Activated naive CD4-positive, alpha-beta T cell treated with anti-CD3 and anti-CD28 coated beads, Interleukin-2, amount 50 U/mL, for 24 hours (primary cell): ENCODE measurements around the gene CPT2.
"Not testable (repeated sequence)": the region's sequence is repeated elsewhere in the genome, so short reads cannot be mapped to it uniquely, and the experiment has no call there.

Experiments used
- H3K27ac Mint-ChIP-seq: one replicate; pipeline ENCODE4 v1.8.0; 2021; ENCODE audit warnings: mild to moderate bottlenecking, mixed read lengths
- H3K27me3 Mint-ChIP-seq: one replicate; pipeline ENCODE4 v1.8.0; 2021; ENCODE audit warnings: mixed read lengths
- H3K36me3 Mint-ChIP-seq: one replicate; pipeline ENCODE4 v1.8.0; 2021; ENCODE audit warnings: mixed read lengths
- H3K4me1 Mint-ChIP-seq: one replicate; pipeline ENCODE4 v1.8.0; 2021; ENCODE audit warnings: mixed read lengths
- H3K4me3 Mint-ChIP-seq: one replicate; pipeline ENCODE4 v1.8.0; 2021; ENCODE audit warnings: mild to moderate bottlenecking, mixed read lengths
- H3K9me3 Mint-ChIP-seq: one replicate; pipeline ENCODE4 v1.8.0; 2021; ENCODE audit warnings: mixed read lengths

CPT2 gene

GRCh38 chr1:53197291-53198200, 922 bp downstream of the CPT2 start:
- Mint-ChIP-seq H3K4me3 (peak overlapping the region; percentile 98), H3K9me3 (no peaks in the 10 kb centered on the region), H3K36me3 (peaks cover 3% of the 10 kb centered on the region), H3K27ac (peak overlapping the region; percentile 94), H3K27me3 (no peaks in the 10 kb centered on the region), H3K4me1 (peaks cover 36% of the 10 kb centered on the region)

GRCh38 chr1:53198241-53198651, 1.6 kb downstream of the CPT2 start:
- Mint-ChIP-seq H3K4me1 (peaks cover 36% of the 10 kb centered on the region), H3K27me3 (no peaks in the 10 kb centered on the region), H3K36me3 (peaks cover 8% of the 10 kb centered on the region), H3K9me3 (no peaks in the 10 kb centered on the region), H3K27ac (peak overlapping the region; percentile 94), H3K4me3 (peak overlapping the region; percentile 98)

- Mint-ChIP-seq H3K36me3 (peaks cover 40% of the 10 kb centered on the region), H3K4me3 (no peak overlapping the region), H3K9me3 (peaks cover 7% of the 10 kb centered on the region), H3K4me1 (peaks cover 27% of the 10 kb centered on the region), H3K27me3 (no peaks in the 10 kb centered on the region), H3K27ac (no peak overlapping the region)
Observed at GRCh38 chr1:53203466-53203865, 6.8 kb downstream of the CPT2 start.

- Mint-ChIP-seq H3K36me3 (peaks cover 47% of the 10 kb centered on the region), H3K4me1 (peaks cover 15% of the 10 kb centered on the region)
- not testable (repeated sequence) for H3K27me3 Mint-ChIP-seq, H3K4me3 Mint-ChIP-seq, H3K27ac Mint-ChIP-seq, H3K9me3 Mint-ChIP-seq
Observed at GRCh38 chr1:53205496-53205895, 8.9 kb downstream of the CPT2 start.

GRCh38 chr1:53206083-53206685, 9.6 kb downstream of the CPT2 start:
- H3K4me3 Mint-ChIP-seq, H3K27ac Mint-ChIP-seq, H3K27me3 Mint-ChIP-seq, H3K9me3 Mint-ChIP-seq: not testable (repeated sequence)
- H3K4me1 Mint-ChIP-seq: peaks cover 15% of the 10 kb centered on the region
- H3K36me3 Mint-ChIP-seq: peaks cover 47% of the 10 kb centered on the region

- Mint-ChIP-seq H3K27me3 (no peaks in the 10 kb centered on the region), H3K9me3 (peaks cover 7% of the 10 kb centered on the region), H3K27ac (no peak overlapping the region), H3K36me3 (peaks cover 47% of the 10 kb centered on the region), H3K4me1 (peaks cover 15% of the 10 kb centered on the region), H3K4me3 (no peak overlapping the region)
Observed at GRCh38 chr1:53206735-53207379, 10.2 kb downstream of the CPT2 start.

GRCh38 chr1:53207726-53208125, 11.1 kb downstream of the CPT2 start:
- H3K4me3 Mint-ChIP-seq: no peak overlapping the region
- H3K9me3 Mint-ChIP-seq: peaks cover 7% of the 10 kb centered on the region
- H3K4me1 Mint-ChIP-seq: peaks cover 15% of the 10 kb centered on the region
- H3K27ac Mint-ChIP-seq: no peak overlapping the region
- H3K27me3 Mint-ChIP-seq: no peaks in the 10 kb centered on the region
- peaks cover 47% of the 10 kb centered on the region for H3K36me3 Mint-ChIP-seq

- Mint-ChIP-seq H3K4me1 (peaks cover 4% of the 10 kb centered on the region), H3K27ac (no peak overlapping the region), H3K36me3 (peaks cover 22% of the 10 kb centered on the region), H3K9me3 (peaks cover 7% of the 10 kb centered on the region), H3K27me3 (no peaks in the 10 kb centered on the region), H3K4me3 (no peak overlapping the region)
Observed at GRCh38 chr1:53210352-53210751, 13.7 kb downstream of the CPT2 start.

GRCh38 chr1:53210954-53211353, 14.3 kb downstream of the CPT2 start:
- H3K4me1 Mint-ChIP-seq: peaks cover 4% of the 10 kb centered on the region
- no peaks in the 10 kb centered on the region for H3K27me3 Mint-ChIP-seq
- H3K4me3 Mint-ChIP-seq: no peak overlapping the region
- H3K9me3 Mint-ChIP-seq: peaks cover 7% of the 10 kb centered on the region
- H3K36me3 Mint-ChIP-seq: peaks cover 22% of the 10 kb centered on the region
- no peak overlapping the region for H3K27ac Mint-ChIP-seq

- Mint-ChIP-seq H3K4me1 (peaks cover 14% of the 10 kb centered on the region), H3K27me3 (no peaks in the 10 kb centered on the region), H3K27ac (no peak overlapping the region), H3K4me3 (no peak overlapping the region), H3K9me3 (no peaks in the 10 kb centered on the region), H3K36me3 (peaks cover 8% of the 10 kb centered on the region)
Observed at GRCh38 chr1:53214376-53214940, 17.8 kb downstream of the CPT2 start.

- Mint-ChIP-seq H3K36me3 (no peaks in the 10 kb centered on the region), H3K4me1 (peaks cover 25% of the 10 kb centered on the region), H3K27ac (peak overlapping the region; percentile 17), H3K27me3 (no peaks in the 10 kb centered on the region), H3K9me3 (no peaks in the 10 kb centered on the region), H3K4me3 (peak overlapping the region; percentile 15)
Observed at GRCh38 chr1:53218201-53218600, 21.6 kb downstream of the CPT2 start.

- Mint-ChIP-seq H3K27me3 (no peaks in the 10 kb centered on the region), H3K27ac (peak overlapping the region; percentile 97), H3K4me3 (peak overlapping the region; percentile 91), H3K36me3 (no peaks in the 10 kb centered on the region), H3K9me3 (no peaks in the 10 kb centered on the region), H3K4me1 (peaks cover 25% of the 10 kb centered on the region)
Observed at GRCh38 chr1:53219711-53220110, 23.1 kb downstream of the CPT2 start.

GRCh38 chr1:53220171-53220961, 23.7 kb downstream of the CPT2 start, which contains the start of gene CZIB:
TSS of gene CZIB (minus strand) at chr1:53220634. CDS start at chr1:53220575, 59 bp downstream.
- no peaks in the 10 kb centered on the region for H3K27me3 Mint-ChIP-seq
- peak within 1 kb of the TSS; percentile 97 for H3K27ac Mint-ChIP-seq
- H3K4me3 Mint-ChIP-seq: peak within 1 kb of the TSS; percentile 91
- no peaks in the 10 kb centered on the region for H3K9me3 Mint-ChIP-seq
- H3K4me1 Mint-ChIP-seq: peaks cover 25% of the 10 kb centered on the region
- no peaks in the 10 kb centered on the region for H3K36me3 Mint-ChIP-seq

- Mint-ChIP-seq H3K9me3 (no peaks in the 10 kb centered on the region), H3K27me3 (no peaks in the 10 kb centered on the region), H3K27ac (peak overlapping the region; percentile 97), H3K4me1 (peaks cover 25% of the 10 kb centered on the region), H3K36me3 (no peaks in the 10 kb centered on the region), H3K4me3 (peak overlapping the region; percentile 91)
Observed at GRCh38 chr1:53220962-53221286, 24.3 kb downstream of the CPT2 start.

- H3K27ac Mint-ChIP-seq: peak overlapping the region; percentile 70
Observed at GRCh38 chr1:53237638-53238037, 41.0 kb downstream of the CPT2 start.

More at GRCh38 chr1:53237638-53238037, 41.0 kb downstream of the CPT2 start:
- peaks cover 32% of the 10 kb centered on the region for H3K4me1 Mint-ChIP-seq
- no peaks in the 10 kb centered on the region for H3K9me3 Mint-ChIP-seq
- peaks cover 3% of the 10 kb centered on the region for H3K36me3 Mint-ChIP-seq
- no peaks in the 10 kb centered on the region for H3K27me3 Mint-ChIP-seq
- peak overlapping the region; percentile 94 for H3K4me3 Mint-ChIP-seq
